HEK293 (cell line): ENCODE results near the gene RGS6.

Experiments used
- BCL11A ChIP-seq: fragments of 450-650 bp; formaldehyde crosslinking; IDR thresholded peaks from 2 replicates; pipeline ENCODE4 v1.5.1; 2016; ENCODE audit warnings: low read depth, missing biosample characterization, missing genetic modification characterization
- YY1 ChIP-seq: fragments of 450-650 bp; formaldehyde crosslinking; IDR thresholded peaks from 2 replicates; pipeline ENCODE4 v1.5.1; 2018; ENCODE audit warnings: missing biosample characterization, missing genetic modification characterization
- ZFP37 ChIP-seq: fragments of 450-650 bp; formaldehyde crosslinking; IDR thresholded peaks from 2 replicates; pipeline ENCODE4 v1.5.1; 2016; ENCODE audit warnings: missing biosample characterization, missing genetic modification characterization
- ZIC2 ChIP-seq: fragments of 450-650 bp; formaldehyde crosslinking; IDR thresholded peaks from 2 replicates; pipeline ENCODE4 v1.5.1; 2016; ENCODE audit warnings: missing biosample characterization, missing genetic modification characterization
- ZNF121 ChIP-seq: fragments of 450-650 bp; formaldehyde crosslinking; IDR thresholded peaks from 2 replicates; pipeline ENCODE4 v1.5.1; 2016; ENCODE audit warnings: missing biosample characterization, missing genetic modification characterization
- ZNF433 ChIP-seq: fragments of 450-650 bp; formaldehyde crosslinking; IDR thresholded peaks from 2 replicates; pipeline ENCODE4 v1.5.1; 2016; ENCODE audit warnings: missing biosample characterization, missing genetic modification characterization, low read depth
- ZNF639 ChIP-seq: fragments of 450-650 bp; formaldehyde crosslinking; IDR thresholded peaks from 2 replicates; pipeline ENCODE4 v1.5.1; 2016; ENCODE audit warnings: missing biosample characterization, missing genetic modification characterization
- ZXDB ChIP-seq: fragments of 450-650 bp; formaldehyde crosslinking; IDR thresholded peaks from 2 replicates; pipeline ENCODE4 v1.5.1; 2016; ENCODE audit warnings: missing biosample characterization, missing genetic modification characterization
- TF ChIP-seq, protein P1 (sequence below): fragments of 450-650 bp; formaldehyde crosslinking; IDR thresholded peaks from 2 replicates; pipeline ENCODE4 v1.5.1; 2016; ENCODE audit warnings: missing biosample characterization, missing genetic modification characterization
- TF ChIP-seq, protein P2 (sequence below): fragments of 450-650 bp; formaldehyde crosslinking; IDR thresholded peaks from 2 replicates; pipeline ENCODE4 v1.5.1; 2016; ENCODE audit warnings: missing biosample characterization, missing genetic modification characterization, low read depth

GRCh38 chr14:72553161-72553560, 620.9 kb downstream of the RGS6 start:
- TF ChIP-seq, protein P1, sequence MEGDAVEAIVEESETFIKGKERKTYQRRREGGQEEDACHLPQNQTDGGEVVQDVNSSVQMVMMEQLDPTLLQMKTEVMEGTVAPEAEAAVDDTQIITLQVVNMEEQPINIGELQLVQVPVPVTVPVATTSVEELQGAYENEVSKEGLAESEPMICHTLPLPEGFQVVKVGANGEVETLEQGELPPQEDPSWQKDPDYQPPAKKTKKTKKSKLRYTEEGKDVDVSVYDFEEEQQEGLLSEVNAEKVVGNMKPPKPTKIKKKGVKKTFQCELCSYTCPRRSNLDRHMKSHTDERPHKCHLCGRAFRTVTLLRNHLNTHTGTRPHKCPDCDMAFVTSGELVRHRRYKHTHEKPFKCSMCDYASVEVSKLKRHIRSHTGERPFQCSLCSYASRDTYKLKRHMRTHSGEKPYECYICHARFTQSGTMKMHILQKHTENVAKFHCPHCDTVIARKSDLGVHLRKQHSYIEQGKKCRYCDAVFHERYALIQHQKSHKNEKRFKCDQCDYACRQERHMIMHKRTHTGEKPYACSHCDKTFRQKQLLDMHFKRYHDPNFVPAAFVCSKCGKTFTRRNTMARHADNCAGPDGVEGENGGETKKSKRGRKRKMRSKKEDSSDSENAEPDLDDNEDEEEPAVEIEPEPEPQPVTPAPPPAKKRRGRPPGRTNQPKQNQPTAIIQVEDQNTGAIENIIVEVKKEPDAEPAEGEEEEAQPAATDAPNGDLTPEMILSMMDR (tag by site-specific recombination) = no peak
- TF ChIP-seq ZNF433 (tag by site-specific recombination) = no peak
- TF ChIP-seq ZIC2 = no peak
- no peak for TF ChIP-seq ZXDB (tag by site-specific recombination)
- TF ChIP-seq ZFP37 (tag by site-specific recombination) = no peak
- TF ChIP-seq YY1 (tag by site-specific recombination) = no peak
- TF ChIP-seq BCL11A (tag by site-specific recombination) = no peak
- no peak for TF ChIP-seq ZNF121 (tag by site-specific recombination)
- no peak for TF ChIP-seq ZNF639
- TF ChIP-seq, protein P2, sequence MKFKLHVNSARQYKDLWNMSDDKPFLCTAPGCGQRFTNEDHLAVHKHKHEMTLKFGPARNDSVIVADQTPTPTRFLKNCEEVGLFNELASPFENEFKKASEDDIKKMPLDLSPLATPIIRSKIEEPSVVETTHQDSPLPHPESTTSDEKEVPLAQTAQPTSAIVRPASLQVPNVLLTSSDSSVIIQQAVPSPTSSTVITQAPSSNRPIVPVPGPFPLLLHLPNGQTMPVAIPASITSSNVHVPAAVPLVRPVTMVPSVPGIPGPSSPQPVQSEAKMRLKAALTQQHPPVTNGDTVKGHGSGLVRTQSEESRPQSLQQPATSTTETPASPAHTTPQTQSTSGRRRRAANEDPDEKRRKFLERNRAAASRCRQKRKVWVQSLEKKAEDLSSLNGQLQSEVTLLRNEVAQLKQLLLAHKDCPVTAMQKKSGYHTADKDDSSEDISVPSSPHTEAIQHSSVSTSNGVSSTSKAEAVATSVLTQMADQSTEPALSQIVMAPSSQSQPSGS (tag by site-specific recombination) = no peak
